MM.1S (cell line): ENCODE data around the gene ACER1.

Experiments used
- DNase-seq: peaks from one replicate; pipeline ENCODE4 v3.0.0-alpha.2; 2015
- H2AFZ ChIP-seq: fragments of 300-600 bp; sonication (generic); 2 replicates; pipeline ENCODE4 v1.6.0; 2016; ENCODE audit warnings: antibody characterized with exemption, low read length
- H3F3A ChIP-seq: fragments of 300-600 bp; sonication (generic); 2 replicates; pipeline ENCODE4 v1.6.1; 2016; ENCODE audit warnings: mild to moderate bottlenecking, antibody characterized with exemption, low read length, moderate library complexity, mixed read lengths; ENCODE audit not compliant: insufficient read depth
- H3K27ac ChIP-seq: fragments of 300-600 bp; sonication (generic); 2 replicates; pipeline ENCODE4 v1.5.1; 2016; ENCODE audit warnings: mild to moderate bottlenecking, low read length
- H3K27me3 ChIP-seq: fragments of 300-600 bp; sonication (generic); replicated peaks from 2 replicates; pipeline ENCODE4 v1.6.0; 2016; ENCODE audit warnings: low read length; ENCODE audit not compliant: insufficient read depth
- H3K36me3 ChIP-seq: fragments of 300-600 bp; sonication (generic); replicated peaks from 2 replicates; pipeline ENCODE4 v1.6.1; 2016; ENCODE audit warnings: mild to moderate bottlenecking, low read length, mixed read lengths; ENCODE audit not compliant: insufficient read depth
- H3K4me1 ChIP-seq: fragments of 300-600 bp; sonication (generic); 2 replicates; pipeline ENCODE4 v1.6.1; 2016; ENCODE audit warnings: low read length, mixed read lengths
- H3K4me2 ChIP-seq: fragments of 300-600 bp; sonication (generic); 2 replicates; pipeline ENCODE4 v1.6.0; 2016; ENCODE audit warnings: low read depth, low read length
- H3K4me3 ChIP-seq: fragments of 300-600 bp; sonication (generic); 2 replicates; pipeline ENCODE4 v1.5.1; 2016; ENCODE audit warnings: low read length, mixed read lengths
- H3K79me2 ChIP-seq: fragments of 300-600 bp; sonication (generic); 2 replicates; pipeline ENCODE4 v1.6.1; 2016; ENCODE audit warnings: mixed run types, low read length, mixed read lengths
- H3K9ac ChIP-seq: fragments of 300-600 bp; sonication (generic); 2 replicates; pipeline ENCODE4 v1.6.1; 2016; ENCODE audit warnings: low read length, mixed read lengths
- H3K9me2 ChIP-seq: fragments of 300-600 bp; sonication (generic); replicated peaks from 2 replicates; pipeline ENCODE4 v1.6.1; 2016; ENCODE audit warnings: mild to moderate bottlenecking, low read length, mixed read lengths; ENCODE audit not compliant: insufficient read depth
- H3K9me3 ChIP-seq: fragments of 300-600 bp; sonication (generic); replicated peaks from 2 replicates; pipeline ENCODE4 v1.6.1; 2016; ENCODE audit warnings: mild to moderate bottlenecking, low read length, mixed read lengths; ENCODE audit not compliant: insufficient read depth
- H4K20me1 ChIP-seq: fragments of 300-600 bp; sonication (generic); 2 replicates; pipeline ENCODE4 v1.6.1; 2016; ENCODE audit warnings: mild to moderate bottlenecking, low read length, moderate library complexity, mixed read lengths; ENCODE audit not compliant: insufficient read depth
- EZH2 ChIP-seq: fragments of 300-600 bp; sonication (generic); optimal IDR thresholded peaks from 2 replicates; pipeline ENCODE3; 2017; ENCODE audit warnings: low read depth, mild to moderate bottlenecking, antibody characterized with exemption, low read length, mixed read lengths
- EZH2phosphoT487 ChIP-seq: fragments of 300-600 bp; sonication (generic); IDR thresholded peaks from 2 replicates; pipeline ENCODE4 v1.6.1; 2018; ENCODE audit warnings: antibody characterized with exemption, low read length
- TF ChIP-seq, protein P1 (sequence below): fragments of 300-600 bp; sonication (generic); IDR thresholded peaks from 2 replicates; pipeline ENCODE4 v1.5.1; 2016; ENCODE audit warnings: antibody characterized with exemption, low read length, mixed read lengths

Gene ACER1

DNA sequence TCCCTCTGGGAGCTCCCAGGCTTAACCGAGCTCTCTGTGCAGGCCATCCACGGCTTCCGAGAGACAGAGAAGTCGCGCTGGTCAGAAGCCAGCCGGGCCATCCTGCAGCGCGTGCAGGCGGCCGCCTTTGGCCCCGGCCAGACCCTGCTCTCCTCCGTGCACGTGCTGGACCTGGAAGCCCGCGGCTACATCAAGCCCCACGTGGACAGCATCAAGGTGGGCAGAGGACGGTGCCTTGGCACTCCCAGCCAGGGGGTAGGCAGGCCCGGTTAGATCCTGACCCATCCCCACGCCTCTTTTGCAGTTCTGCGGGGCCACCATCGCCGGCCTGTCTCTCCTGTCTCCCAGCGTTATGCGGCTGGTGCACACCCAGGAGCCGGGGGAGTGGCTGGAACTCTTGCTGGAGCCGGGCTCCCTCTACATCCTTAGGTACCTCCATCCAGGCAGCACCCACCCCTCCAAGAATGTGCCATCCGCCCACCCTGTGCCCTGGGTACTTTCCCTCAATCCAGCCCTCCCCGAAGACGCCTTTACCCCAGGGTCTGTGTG is 40.8 kb upstream of the ACER1 start:
- H3K9me2 ChIP-seq, result no peaks in the 10 kb centered on the region
- no peaks in the 10 kb centered on the region for H3K9me3 ChIP-seq
- H2AFZ ChIP-seq, result no peak overlapping the region
- TF ChIP-seq EZH2phosphoT487, result no peak
- TF ChIP-seq, protein P1, sequence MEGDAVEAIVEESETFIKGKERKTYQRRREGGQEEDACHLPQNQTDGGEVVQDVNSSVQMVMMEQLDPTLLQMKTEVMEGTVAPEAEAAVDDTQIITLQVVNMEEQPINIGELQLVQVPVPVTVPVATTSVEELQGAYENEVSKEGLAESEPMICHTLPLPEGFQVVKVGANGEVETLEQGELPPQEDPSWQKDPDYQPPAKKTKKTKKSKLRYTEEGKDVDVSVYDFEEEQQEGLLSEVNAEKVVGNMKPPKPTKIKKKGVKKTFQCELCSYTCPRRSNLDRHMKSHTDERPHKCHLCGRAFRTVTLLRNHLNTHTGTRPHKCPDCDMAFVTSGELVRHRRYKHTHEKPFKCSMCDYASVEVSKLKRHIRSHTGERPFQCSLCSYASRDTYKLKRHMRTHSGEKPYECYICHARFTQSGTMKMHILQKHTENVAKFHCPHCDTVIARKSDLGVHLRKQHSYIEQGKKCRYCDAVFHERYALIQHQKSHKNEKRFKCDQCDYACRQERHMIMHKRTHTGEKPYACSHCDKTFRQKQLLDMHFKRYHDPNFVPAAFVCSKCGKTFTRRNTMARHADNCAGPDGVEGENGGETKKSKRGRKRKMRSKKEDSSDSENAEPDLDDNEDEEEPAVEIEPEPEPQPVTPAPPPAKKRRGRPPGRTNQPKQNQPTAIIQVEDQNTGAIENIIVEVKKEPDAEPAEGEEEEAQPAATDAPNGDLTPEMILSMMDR, result no peak
- TF ChIP-seq EZH2, result no peak
- no peaks in the 10 kb centered on the region for H4K20me1 ChIP-seq
- H3K4me3 ChIP-seq, result no peak overlapping the region
- peak overlapping the region; percentile 88; the same call in 1 of the 2 replicates for H3K4me2 ChIP-seq
- H3K4me1 ChIP-seq, result peaks cover 5% of the 10 kb centered on the region; the same call in 1 of the 2 replicates
- no peaks in the 10 kb centered on the region for H3K36me3 ChIP-seq
- H3K79me2 ChIP-seq, result peaks cover 8% of the 10 kb centered on the region; the same call in 1 of the 2 replicates
- H3F3A ChIP-seq, result peaks cover 7% of the 10 kb centered on the region
- no peak overlapping the region for H3K27ac ChIP-seq
- H3K27me3 ChIP-seq, result no peaks in the 10 kb centered on the region
- no peak overlapping the region for H3K9ac ChIP-seq
- DNase-seq, result no peak

DNA sequence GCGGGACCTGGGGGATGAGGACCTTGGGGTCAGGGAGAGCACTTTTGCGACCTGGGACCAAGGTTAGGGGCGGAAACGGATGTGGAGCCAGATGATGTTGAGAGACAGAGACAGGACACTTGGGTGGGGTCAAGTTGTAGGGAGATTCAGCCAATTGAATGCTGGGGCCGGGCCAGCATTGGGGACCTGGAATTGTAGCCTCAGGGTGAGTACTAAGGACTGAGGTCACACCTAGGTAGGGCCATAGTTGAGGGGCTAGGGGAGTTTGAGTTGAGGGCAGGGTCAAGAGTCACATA is 40.3 kb upstream of the ACER1 start:
- H3K79me2 ChIP-seq, result peaks cover 8% of the 10 kb centered on the region; the same call in 1 of the 2 replicates
- no peaks in the 10 kb centered on the region for H3K9me2 ChIP-seq
- H3K27me3 ChIP-seq, result no peaks in the 10 kb centered on the region
- H3F3A ChIP-seq, result peaks cover 7% of the 10 kb centered on the region
- no peaks in the 10 kb centered on the region for H4K20me1 ChIP-seq
- no peak overlapping the region for H3K27ac ChIP-seq
- H3K36me3 ChIP-seq, result no peaks in the 10 kb centered on the region
- DNase-seq, result no peak
- peak overlapping the region; percentile 80 for H2AFZ ChIP-seq
- peak overlapping the region; percentile 61 for H3K4me3 ChIP-seq
- TF ChIP-seq EZH2 (no peak), EZH2phosphoT487 (no peak)
- TF ChIP-seq, protein P1, result no peak
- no peaks in the 10 kb centered on the region for H3K9me3 ChIP-seq
- H3K4me1 ChIP-seq, result peaks cover 5% of the 10 kb centered on the region; the same call in 1 of the 2 replicates
- H3K9ac ChIP-seq, result peak overlapping the region; percentile 28; the same call in 1 of the 2 replicates
- H3K4me2 ChIP-seq, result peak overlapping the region; percentile 88

DNA sequence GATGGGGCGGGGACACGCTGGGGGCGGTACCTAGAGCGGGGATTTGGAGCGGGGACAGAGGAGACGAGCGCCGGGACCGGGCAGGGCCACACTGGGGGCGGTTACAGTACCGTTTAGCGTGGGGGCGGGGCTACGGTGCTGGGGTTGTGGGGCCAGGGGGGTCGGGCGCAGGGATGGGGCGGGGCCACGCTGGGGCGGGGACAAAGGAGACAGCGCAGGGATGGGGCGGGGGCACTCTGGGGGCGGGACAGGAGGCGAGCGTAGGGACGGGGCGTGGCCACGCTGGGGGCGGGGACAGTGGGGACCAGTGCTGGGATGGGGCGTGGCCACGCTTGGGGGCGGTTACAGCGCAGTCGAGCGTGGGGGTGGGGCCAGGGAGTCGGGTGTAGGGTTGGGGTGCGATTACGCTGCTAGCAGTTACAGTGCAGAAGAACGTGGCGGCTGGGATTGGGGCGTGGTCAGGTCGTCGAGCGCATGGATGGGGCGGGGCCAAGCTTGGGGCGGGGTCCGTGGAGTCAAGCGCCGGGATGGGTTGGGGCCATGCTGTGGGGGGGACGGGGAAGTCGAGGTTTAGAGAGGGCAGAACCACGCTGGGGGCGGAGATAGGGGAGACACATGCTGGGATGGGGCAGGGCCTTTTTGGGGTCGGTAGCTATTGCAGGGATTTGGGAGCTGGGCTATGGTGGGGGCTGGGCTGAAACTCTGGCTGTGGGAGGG is 39.8 kb upstream of the ACER1 start:
- peak overlapping the region; percentile 87 for H3K27ac ChIP-seq

More for the DNA sequence above, 39.8 kb upstream of the ACER1 start:
- no peaks in the 10 kb centered on the region for H4K20me1 ChIP-seq
- H3K4me1 ChIP-seq, result peaks cover 5% of the 10 kb centered on the region; the same call in 1 of the 2 replicates
- H3K27me3 ChIP-seq, result no peaks in the 10 kb centered on the region
- TF ChIP-seq, protein P1, result no peak
- TF ChIP-seq EZH2phosphoT487, result no peak
- no peak for TF ChIP-seq EZH2
- no peaks in the 10 kb centered on the region for H3K36me3 ChIP-seq
- H3K9ac ChIP-seq, result peak overlapping the region; percentile 77
- H3K4me2 ChIP-seq, result peak overlapping the region; percentile 88
- peaks cover 8% of the 10 kb centered on the region; the same call in 1 of the 2 replicates for H3K79me2 ChIP-seq
- DNase-seq, result peak; percentile 99
- peak overlapping the region; percentile 88 for H3K4me3 ChIP-seq
- no peaks in the 10 kb centered on the region for H3K9me3 ChIP-seq
- H3K9me2 ChIP-seq, result no peaks in the 10 kb centered on the region
- H3F3A ChIP-seq, result peaks cover 7% of the 10 kb centered on the region
- peak overlapping the region; percentile 90 for H2AFZ ChIP-seq
